Measurements from ENCODE around the gene GSG1. TPM values are rescaled to one million over a fixed set of nuclear protein-coding genes. Genes with fewer than 3 reads are reported as not detected.

GSG1 gene
- polyA plus RNA-seq, 2 of the 4 experiments (the other 2 are of a cell fraction) = 0.06 TPM; not detected in 1

DNA sequence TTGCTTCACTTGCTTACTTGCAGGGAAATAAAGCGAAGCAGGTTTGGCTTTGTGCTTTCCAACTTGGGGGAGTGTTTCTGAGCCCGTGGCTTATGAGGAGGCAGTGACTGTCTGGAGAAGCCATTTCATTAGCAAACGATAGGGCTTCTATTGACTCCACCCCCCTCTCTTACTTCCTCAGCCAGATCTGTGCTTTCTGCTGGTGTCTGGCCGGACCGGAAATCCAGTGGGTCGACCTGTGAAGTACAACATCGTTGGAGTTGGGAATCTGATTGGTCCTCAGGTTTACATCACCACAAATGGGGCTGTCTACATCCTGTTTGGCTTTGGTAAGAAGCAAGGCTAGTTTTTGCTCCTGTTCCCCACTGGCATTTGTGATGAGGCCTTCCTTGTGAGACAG is 37.0 kb downstream of the GSG1 start:
- H3K4me1 ChIP-seq = no peaks in the 10 kb centered on the region
- ATAC-seq (no peak), FAIRE-seq (no peak), DNase-seq (ENCODE audit: low read depth in 1 of 2, low spot score in 1 of 2) (no peak)
- 78% methylated on average over 7 of the region's 7 CpGs for WGBS (ENCODE audit: missing lambda C conversion rate)
- no peak overlapping the region for H3K27ac ChIP-seq
- TF ChIP-seq CHD4 (IDR thresholded peaks at IDR 0.05; ENCODE audit: borderline replicate concordance) (no peak), MAFK (IDR thresholded peaks at IDR 0.05; ENCODE audit: partially characterized antibody) (no peak), NR3C1 (IDR thresholded peaks at IDR 0.05) (no peak), HDAC2 (IDR thresholded peaks at IDR 0.05) (no peak), BHLHE40 (IDR thresholded peaks at IDR 0.05; ENCODE audit: low read depth, low read length) (no peak), TP53 (CRISPR knock-in tag; IDR thresholded peaks at IDR 0.05) (no peak), FOSL2 (IDR thresholded peaks at IDR 0.05) (no peak), FOSL2 (CRISPR knock-in tag; IDR thresholded peaks at IDR 0.05) (no peak), FOSB (CRISPR knock-in tag; IDR thresholded peaks at IDR 0.05) (no peak), GATA3 (IDR thresholded peaks at IDR 0.05; ENCODE audit: borderline replicate concordance) (no peak), TFCP2L1 (CRISPR knock-in tag; IDR thresholded peaks at IDR 0.05) (no peak), CEBPB (IDR thresholded peaks at IDR 0.05) (no peak), JUNB (IDR thresholded peaks at IDR 0.05) (no peak), ESRRA (IDR thresholded peaks at IDR 0.05; ENCODE audit: borderline replicate concordance, low read length) (no peak), EHF (CRISPR knock-in tag; IDR thresholded peaks at IDR 0.05) (no peak), CBX2 (IDR thresholded peaks at IDR 0.05; ENCODE audit: borderline replicate concordance, low read depth) (no peak)
- TF ChIP-seq, protein P1, sequence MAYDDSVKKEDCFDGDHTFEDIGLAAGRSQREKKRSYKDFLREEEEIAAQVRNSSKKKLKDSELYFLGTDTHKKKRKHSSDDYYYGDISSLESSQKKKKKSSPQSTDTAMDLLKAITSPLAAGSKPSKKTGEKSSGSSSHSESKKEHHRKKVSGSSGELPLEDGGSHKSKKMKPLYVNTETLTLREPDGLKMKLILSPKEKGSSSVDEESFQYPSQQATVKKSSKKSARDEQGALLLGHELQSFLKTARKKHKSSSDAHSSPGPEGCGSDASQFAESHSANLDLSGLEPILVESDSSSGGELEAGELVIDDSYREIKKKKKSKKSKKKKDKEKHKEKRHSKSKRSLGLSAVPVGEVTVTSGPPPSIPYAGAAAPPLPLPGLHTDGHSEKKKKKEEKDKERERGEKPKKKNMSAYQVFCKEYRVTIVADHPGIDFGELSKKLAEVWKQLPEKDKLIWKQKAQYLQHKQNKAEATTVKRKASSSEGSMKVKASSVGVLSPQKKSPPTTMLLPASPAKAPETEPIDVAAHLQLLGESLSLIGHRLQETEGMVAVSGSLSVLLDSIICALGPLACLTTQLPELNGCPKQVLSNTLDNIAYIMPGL (CRISPR knock-in tag; IDR thresholded peaks at IDR 0.05; ENCODE audit: borderline replicate concordance) = no peak
- TF ChIP-seq, protein P2, sequence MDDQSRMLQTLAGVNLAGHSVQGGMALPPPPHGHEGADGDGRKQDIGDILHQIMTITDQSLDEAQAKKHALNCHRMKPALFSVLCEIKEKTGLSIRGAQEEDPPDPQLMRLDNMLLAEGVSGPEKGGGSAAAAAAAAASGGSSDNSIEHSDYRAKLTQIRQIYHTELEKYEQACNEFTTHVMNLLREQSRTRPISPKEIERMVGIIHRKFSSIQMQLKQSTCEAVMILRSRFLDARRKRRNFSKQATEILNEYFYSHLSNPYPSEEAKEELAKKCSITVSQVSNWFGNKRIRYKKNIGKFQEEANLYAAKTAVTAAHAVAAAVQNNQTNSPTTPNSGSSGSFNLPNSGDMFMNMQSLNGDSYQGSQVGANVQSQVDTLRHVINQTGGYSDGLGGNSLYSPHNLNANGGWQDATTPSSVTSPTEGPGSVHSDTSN (IDR thresholded peaks at IDR 0.05) = no peak
- TF ChIP-seq, protein P3, sequence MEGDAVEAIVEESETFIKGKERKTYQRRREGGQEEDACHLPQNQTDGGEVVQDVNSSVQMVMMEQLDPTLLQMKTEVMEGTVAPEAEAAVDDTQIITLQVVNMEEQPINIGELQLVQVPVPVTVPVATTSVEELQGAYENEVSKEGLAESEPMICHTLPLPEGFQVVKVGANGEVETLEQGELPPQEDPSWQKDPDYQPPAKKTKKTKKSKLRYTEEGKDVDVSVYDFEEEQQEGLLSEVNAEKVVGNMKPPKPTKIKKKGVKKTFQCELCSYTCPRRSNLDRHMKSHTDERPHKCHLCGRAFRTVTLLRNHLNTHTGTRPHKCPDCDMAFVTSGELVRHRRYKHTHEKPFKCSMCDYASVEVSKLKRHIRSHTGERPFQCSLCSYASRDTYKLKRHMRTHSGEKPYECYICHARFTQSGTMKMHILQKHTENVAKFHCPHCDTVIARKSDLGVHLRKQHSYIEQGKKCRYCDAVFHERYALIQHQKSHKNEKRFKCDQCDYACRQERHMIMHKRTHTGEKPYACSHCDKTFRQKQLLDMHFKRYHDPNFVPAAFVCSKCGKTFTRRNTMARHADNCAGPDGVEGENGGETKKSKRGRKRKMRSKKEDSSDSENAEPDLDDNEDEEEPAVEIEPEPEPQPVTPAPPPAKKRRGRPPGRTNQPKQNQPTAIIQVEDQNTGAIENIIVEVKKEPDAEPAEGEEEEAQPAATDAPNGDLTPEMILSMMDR (IDR thresholded peaks at IDR 0.05) = no peak
- H3K4me2 ChIP-seq = no peak overlapping the region
- H3K4me3 ChIP-seq = no peak overlapping the region
- H3K9me3 ChIP-seq = no peaks in the 10 kb centered on the region
- POLR2A ChIA-PET = no interaction called here
- CTCF ChIA-PET = interaction anchor here (1.0 kb wide), 1 partner anchor 56 kb away, joined by 3 read pairs; no protein-coding TSS in a partner anchor

DNA sequence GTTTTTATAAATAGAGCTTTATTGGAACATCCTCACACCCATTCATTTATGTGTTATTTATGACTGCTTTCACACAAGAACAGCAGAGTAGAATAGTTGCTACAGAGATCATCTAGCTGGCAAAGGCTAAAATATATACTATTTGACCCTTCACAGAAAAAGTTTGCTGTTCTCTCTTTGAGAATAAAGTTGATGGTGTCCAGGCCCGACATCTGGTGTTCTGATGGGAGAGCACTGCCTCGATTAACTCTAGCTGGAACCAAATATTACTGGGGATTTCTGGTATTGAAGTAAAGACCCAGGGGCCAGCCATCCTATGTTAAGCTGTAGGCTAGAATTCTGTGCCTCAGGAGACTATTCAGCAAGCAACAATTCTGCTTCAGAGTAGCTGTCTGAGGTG is 37.5 kb downstream of the GSG1 start:
- FAIRE-seq (no peak), DNase-seq (ENCODE audit: low read depth in 1 of 2, low spot score in 1 of 2) (no peak), ATAC-seq (no peak)
- 85% methylated on average over 2 of the region's 2 CpGs for WGBS (ENCODE audit: missing lambda C conversion rate)
- ChIA-PET POLR2A (interaction anchor here (0.6 kb wide), 1 partner anchor 9 kb away, joined by 4 read pairs; no protein-coding TSS in a partner anchor), CTCF (interaction anchor here (0.9 to 1.6 kb wide), 5 partner anchors 8 to 146 kb away, joined by 3 to 7 read pairs (median 3); no protein-coding TSS in a partner anchor)
- TF ChIP-seq GATA3 (IDR thresholded peaks at IDR 0.05; ENCODE audit: borderline replicate concordance) (no peak), TP53 (CRISPR knock-in tag; IDR thresholded peaks at IDR 0.05) (no peak), MAZ (IDR thresholded peaks at IDR 0.05; ENCODE audit: borderline replicate concordance, low read depth, low read length) (no peak), ZNF302 (CRISPR knock-in tag; IDR thresholded peaks at IDR 0.05) (no peak), MYC (IDR thresholded peaks at IDR 0.05; ENCODE audit: borderline replicate concordance, low read length) (no peak), RAD21 (conservative IDR thresholded peaks at IDR 0.05 in 1 of 2, IDR thresholded peaks at IDR 0.05 in 1 of 2) (no peak), RARB (CRISPR knock-in tag; IDR thresholded peaks at IDR 0.05) (no peak), POLR2AphosphoS2 (conservative IDR thresholded peaks at IDR 0.05; ENCODE audit: low read length) (no peak), CHD4 (IDR thresholded peaks at IDR 0.05; ENCODE audit: borderline replicate concordance) (no peak), RCOR1 (IDR thresholded peaks at IDR 0.05; ENCODE audit: low read depth, low read length) (no peak), HDAC2 (IDR thresholded peaks at IDR 0.05) (no peak), KDM1A (IDR thresholded peaks at IDR 0.05; ENCODE audit: low read depth) (no peak)
- TF ChIP-seq, protein P4, sequence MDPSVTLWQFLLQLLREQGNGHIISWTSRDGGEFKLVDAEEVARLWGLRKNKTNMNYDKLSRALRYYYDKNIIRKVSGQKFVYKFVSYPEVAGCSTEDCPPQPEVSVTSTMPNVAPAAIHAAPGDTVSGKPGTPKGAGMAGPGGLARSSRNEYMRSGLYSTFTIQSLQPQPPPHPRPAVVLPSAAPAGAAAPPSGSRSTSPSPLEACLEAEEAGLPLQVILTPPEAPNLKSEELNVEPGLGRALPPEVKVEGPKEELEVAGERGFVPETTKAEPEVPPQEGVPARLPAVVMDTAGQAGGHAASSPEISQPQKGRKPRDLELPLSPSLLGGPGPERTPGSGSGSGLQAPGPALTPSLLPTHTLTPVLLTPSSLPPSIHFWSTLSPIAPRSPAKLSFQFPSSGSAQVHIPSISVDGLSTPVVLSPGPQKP (IDR thresholded peaks at IDR 0.05; ENCODE audit: low read depth, low read length) = no peak
- TF ChIP-seq, protein P5, sequence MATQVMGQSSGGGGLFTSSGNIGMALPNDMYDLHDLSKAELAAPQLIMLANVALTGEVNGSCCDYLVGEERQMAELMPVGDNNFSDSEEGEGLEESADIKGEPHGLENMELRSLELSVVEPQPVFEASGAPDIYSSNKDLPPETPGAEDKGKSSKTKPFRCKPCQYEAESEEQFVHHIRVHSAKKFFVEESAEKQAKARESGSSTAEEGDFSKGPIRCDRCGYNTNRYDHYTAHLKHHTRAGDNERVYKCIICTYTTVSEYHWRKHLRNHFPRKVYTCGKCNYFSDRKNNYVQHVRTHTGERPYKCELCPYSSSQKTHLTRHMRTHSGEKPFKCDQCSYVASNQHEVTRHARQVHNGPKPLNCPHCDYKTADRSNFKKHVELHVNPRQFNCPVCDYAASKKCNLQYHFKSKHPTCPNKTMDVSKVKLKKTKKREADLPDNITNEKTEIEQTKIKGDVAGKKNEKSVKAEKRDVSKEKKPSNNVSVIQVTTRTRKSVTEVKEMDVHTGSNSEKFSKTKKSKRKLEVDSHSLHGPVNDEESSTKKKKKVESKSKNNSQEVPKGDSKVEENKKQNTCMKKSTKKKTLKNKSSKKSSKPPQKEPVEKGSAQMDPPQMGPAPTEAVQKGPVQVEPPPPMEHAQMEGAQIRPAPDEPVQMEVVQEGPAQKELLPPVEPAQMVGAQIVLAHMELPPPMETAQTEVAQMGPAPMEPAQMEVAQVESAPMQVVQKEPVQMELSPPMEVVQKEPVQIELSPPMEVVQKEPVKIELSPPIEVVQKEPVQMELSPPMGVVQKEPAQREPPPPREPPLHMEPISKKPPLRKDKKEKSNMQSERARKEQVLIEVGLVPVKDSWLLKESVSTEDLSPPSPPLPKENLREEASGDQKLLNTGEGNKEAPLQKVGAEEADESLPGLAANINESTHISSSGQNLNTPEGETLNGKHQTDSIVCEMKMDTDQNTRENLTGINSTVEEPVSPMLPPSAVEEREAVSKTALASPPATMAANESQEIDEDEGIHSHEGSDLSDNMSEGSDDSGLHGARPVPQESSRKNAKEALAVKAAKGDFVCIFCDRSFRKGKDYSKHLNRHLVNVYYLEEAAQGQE (IDR thresholded peaks at IDR 0.05) = no peak
- TF ChIP-seq, protein P6, sequence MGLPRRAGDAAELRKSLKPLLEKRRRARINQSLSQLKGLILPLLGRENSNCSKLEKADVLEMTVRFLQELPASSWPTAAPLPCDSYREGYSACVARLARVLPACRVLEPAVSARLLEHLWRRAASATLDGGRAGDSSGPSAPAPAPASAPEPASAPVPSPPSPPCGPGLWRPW (IDR thresholded peaks at IDR 0.05) = no peak
- Histone ChIP-seq H3K9me3 (no peaks in the 10 kb centered on the region), H3K4me3 (no peak overlapping the region), H3K4me2 (no peak overlapping the region), H3K27ac (no peak overlapping the region), H3K4me1 (no peaks in the 10 kb centered on the region)
